ENCODE measurements around the gene DIP2A.

Gene DIP2A

DNA sequence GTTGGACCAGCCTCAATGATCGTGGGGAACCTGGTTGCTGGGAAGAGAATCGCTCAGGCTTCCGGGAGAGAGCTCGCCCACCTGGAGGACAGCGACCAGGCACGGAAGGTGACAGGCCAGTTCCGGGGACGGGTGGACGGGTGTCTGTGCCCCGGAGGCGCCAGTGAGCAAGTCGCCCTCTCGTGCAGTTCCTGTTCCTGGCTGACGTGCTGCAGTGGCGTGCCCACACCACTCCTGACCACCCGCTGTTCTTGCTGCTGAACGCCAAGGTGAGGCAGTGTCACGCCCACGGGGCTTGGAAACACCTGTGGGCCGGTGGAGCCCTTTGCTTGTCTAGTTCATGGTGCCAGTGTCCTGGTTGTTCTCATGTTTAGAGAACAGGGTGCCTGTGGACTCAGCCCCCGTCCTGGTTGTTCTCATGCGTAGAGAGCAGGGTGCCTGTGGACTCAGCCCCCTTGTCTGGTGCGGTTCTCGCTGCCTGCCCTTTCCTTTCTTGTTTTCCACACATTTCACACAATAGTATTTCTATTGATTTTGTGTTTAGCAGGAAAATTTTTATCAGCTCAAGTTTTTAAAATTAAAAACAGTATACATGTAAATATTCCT, 93.0 kb downstream of the DIP2A start:
- WGBS: 95% methylated on average over 21 of the region's 24 CpGs
- Histone ChIP-seq H2BK15ac (ENCODE audit: low read depth, poor library complexity, severe bottlenecking) (no peak overlapping the region), H3K14ac (ENCODE audit: low read length in 2 of 2) (peak overlapping the region in 1 of 2 experiments; percentile 4), H3K4ac (ENCODE audit: low read depth in 1 of 2, low read length in 2 of 2) (no peak overlapping the region), H2AFZ (ENCODE audit: low read depth, low read length) (no peak overlapping the region), H3K27me3 (ENCODE audit: control insufficient read depth in 1 of 2, insufficient read depth in 1 of 2, low read length in 2 of 2) (no peaks in the 10 kb centered on the region), H2AK5ac (ENCODE audit: low read length, severe bottlenecking) (no peak overlapping the region), H4K8ac (ENCODE audit: low read length) (no peak overlapping the region), H3K23ac (ENCODE audit: low read length in 2 of 2) (no peak overlapping the region), H2BK12ac (ENCODE audit: low read length in 2 of 2) (no peak overlapping the region), H3K9ac (ENCODE audit: low read length) (no peak overlapping the region), H3K4me3 (ENCODE audit: insufficient read depth in 1 of 2, low read depth in 1 of 2, low read length in 2 of 2) (no peak overlapping the region), H3K27ac (ENCODE audit: low read length, poor library complexity, severe bottlenecking) (no peak overlapping the region), H2BK120ac (ENCODE audit: low read depth, low read length) (no peak overlapping the region), H4K91ac (ENCODE audit: low read length) (no peak overlapping the region), H3K36me3 (ENCODE audit: control insufficient read depth in 1 of 2, insufficient read depth in 2 of 2, low read depth in 1 of 2, low read length in 2 of 2) (peaks cover 62 to 89% of the 10 kb centered on the region in 2 experiments), H3K4me2 (ENCODE audit: low read length, poor library complexity, severe bottlenecking) (no peak overlapping the region), H3K4me1 (ENCODE audit: control insufficient read depth, insufficient read depth, low read depth, low read length) (no peaks in the 10 kb centered on the region), H3K18ac (ENCODE audit: low read depth in 1 of 2, low read length in 2 of 2) (no peak overlapping the region), H2BK5ac (ENCODE audit: low read depth, low read length, poor library complexity, severe bottlenecking) (no peak overlapping the region), H3K9me3 (ENCODE audit: control insufficient read depth, low read length) (no peaks in the 10 kb centered on the region), H3K79me1 (replicated peaks; ENCODE audit: low read length, poor library complexity, severe bottlenecking) (peaks cover 3% of the 10 kb centered on the region)
- DNase-seq: no peak

DNA sequence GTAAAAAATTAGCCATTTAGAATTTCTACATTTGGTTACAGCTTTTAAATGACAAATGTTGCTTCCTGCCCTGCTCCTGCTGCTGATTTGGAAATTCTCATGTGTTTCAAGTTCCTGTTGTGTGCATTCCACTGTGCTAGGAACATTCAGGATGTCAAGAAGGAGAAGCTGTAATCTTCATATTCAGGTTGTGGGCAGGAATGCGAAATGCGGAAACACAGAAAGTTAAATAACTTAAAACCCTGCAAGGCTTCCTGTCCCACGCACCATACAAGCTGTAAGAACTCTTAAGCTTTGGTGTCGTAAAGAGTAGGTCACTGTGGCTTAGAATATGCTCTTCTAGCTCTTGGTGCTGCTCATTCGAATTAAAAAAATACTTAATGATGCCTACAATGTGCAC, 93.6 kb downstream of the DIP2A start:
- no peak overlapping the region for H2BK12ac ChIP-seq (ENCODE audit: low read length in 2 of 2)
- DNase-seq: no peak
- WGBS: 97% methylated on average over 3 of the region's 5 CpGs
- no peak overlapping the region for H4K91ac ChIP-seq (ENCODE audit: low read length)
- no peak overlapping the region for H3K27ac ChIP-seq (ENCODE audit: low read length, poor library complexity, severe bottlenecking)
- H3K4me3 ChIP-seq (ENCODE audit: insufficient read depth in 1 of 2, low read depth in 1 of 2, low read length in 2 of 2): no peak overlapping the region
- no peak overlapping the region for H3K23ac ChIP-seq (ENCODE audit: low read length in 2 of 2)
- H3K36me3 ChIP-seq (ENCODE audit: control insufficient read depth in 1 of 2, insufficient read depth in 2 of 2, low read depth in 1 of 2, low read length in 2 of 2): peaks cover 65 to 89% of the 10 kb centered on the region in 2 experiments
- H2AK5ac ChIP-seq (ENCODE audit: low read length, severe bottlenecking): no peak overlapping the region
- H3K9ac ChIP-seq (ENCODE audit: low read length): no peak overlapping the region
- H2BK5ac ChIP-seq (ENCODE audit: low read depth, low read length, poor library complexity, severe bottlenecking): no peak overlapping the region
- H3K4me1 ChIP-seq (ENCODE audit: control insufficient read depth, insufficient read depth, low read depth, low read length): no peaks in the 10 kb centered on the region
- H4K8ac ChIP-seq (ENCODE audit: low read length): no peak overlapping the region
- H3K4me2 ChIP-seq (ENCODE audit: low read length, poor library complexity, severe bottlenecking): no peak overlapping the region
- H2BK15ac ChIP-seq (ENCODE audit: low read depth, poor library complexity, severe bottlenecking): no peak overlapping the region
- no peak overlapping the region for H3K14ac ChIP-seq (ENCODE audit: low read length in 2 of 2)
- no peaks in the 10 kb centered on the region for H3K27me3 ChIP-seq (ENCODE audit: control insufficient read depth in 1 of 2, insufficient read depth in 1 of 2, low read length in 2 of 2)
- H3K18ac ChIP-seq (ENCODE audit: low read depth in 1 of 2, low read length in 2 of 2): no peak overlapping the region
- no peak overlapping the region for H2AFZ ChIP-seq (ENCODE audit: low read depth, low read length)
- no peak overlapping the region for H3K4ac ChIP-seq (ENCODE audit: low read depth in 1 of 2, low read length in 2 of 2)
- H3K9me3 ChIP-seq (ENCODE audit: control insufficient read depth, low read length): no peaks in the 10 kb centered on the region
- H3K79me1 ChIP-seq (replicated peaks; ENCODE audit: low read length, poor library complexity, severe bottlenecking): peaks cover 5% of the 10 kb centered on the region
- H2BK120ac ChIP-seq (ENCODE audit: low read depth, low read length): no peak overlapping the region

DNA sequence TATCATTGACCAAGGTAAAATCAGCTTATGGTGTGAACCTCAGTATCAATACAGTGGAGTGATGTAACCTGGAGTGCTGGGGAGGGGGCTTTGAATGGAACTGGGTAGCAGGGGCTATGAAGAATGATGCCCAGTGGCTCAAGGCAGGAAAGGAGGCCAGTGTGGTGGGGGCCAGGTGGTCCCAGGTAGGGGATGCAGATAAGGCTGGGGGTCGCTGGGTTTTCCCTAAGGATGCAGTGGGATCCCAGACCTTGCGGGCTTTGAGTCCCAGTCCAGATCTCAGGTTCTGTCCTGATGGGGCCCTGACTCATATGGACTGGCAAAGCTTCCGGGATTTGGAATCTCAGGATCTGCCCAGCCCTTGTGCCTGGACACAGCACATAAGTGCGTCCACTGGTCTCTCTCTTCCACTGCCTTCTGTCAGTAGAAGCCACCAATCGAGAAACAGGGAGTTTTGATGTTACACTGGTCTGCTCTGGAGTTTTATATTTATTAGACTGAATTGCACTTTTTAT, 94.2 kb downstream of the DIP2A start:
- Histone ChIP-seq H2AK5ac (ENCODE audit: low read length, severe bottlenecking) (no peak overlapping the region), H4K8ac (ENCODE audit: low read length) (no peak overlapping the region), H3K9me3 (ENCODE audit: control insufficient read depth, low read length) (no peaks in the 10 kb centered on the region), H3K36me3 (ENCODE audit: control insufficient read depth in 1 of 2, insufficient read depth in 2 of 2, low read depth in 1 of 2, low read length in 2 of 2) (peaks cover 67 to 90% of the 10 kb centered on the region in 2 experiments), H3K79me1 (replicated peaks; ENCODE audit: low read length, poor library complexity, severe bottlenecking) (peaks cover 5% of the 10 kb centered on the region), H3K4me1 (ENCODE audit: control insufficient read depth, insufficient read depth, low read depth, low read length) (no peaks in the 10 kb centered on the region), H2BK120ac (ENCODE audit: low read depth, low read length) (no peak overlapping the region), H3K4ac (ENCODE audit: low read depth in 1 of 2, low read length in 2 of 2) (no peak overlapping the region), H3K27me3 (ENCODE audit: control insufficient read depth in 1 of 2, insufficient read depth in 1 of 2, low read length in 2 of 2) (no peaks in the 10 kb centered on the region), H2BK15ac (ENCODE audit: low read depth, poor library complexity, severe bottlenecking) (no peak overlapping the region), H3K27ac (ENCODE audit: low read length, poor library complexity, severe bottlenecking) (no peak overlapping the region), H3K4me3 (ENCODE audit: insufficient read depth in 1 of 2, low read depth in 1 of 2, low read length in 2 of 2) (no peak overlapping the region), H3K14ac (ENCODE audit: low read length in 2 of 2) (no peak overlapping the region), H2AFZ (ENCODE audit: low read depth, low read length) (no peak overlapping the region), H2BK5ac (ENCODE audit: low read depth, low read length, poor library complexity, severe bottlenecking) (no peak overlapping the region), H4K91ac (ENCODE audit: low read length) (no peak overlapping the region), H3K9ac (ENCODE audit: low read length) (no peak overlapping the region), H3K18ac (ENCODE audit: low read depth in 1 of 2, low read length in 2 of 2) (no peak overlapping the region), H3K4me2 (ENCODE audit: low read length, poor library complexity, severe bottlenecking) (no peak overlapping the region), H3K23ac (ENCODE audit: low read length in 2 of 2) (no peak overlapping the region), H2BK12ac (ENCODE audit: low read length in 2 of 2) (no peak overlapping the region)
- WGBS: 94% methylated on average over 4 of the region's 5 CpGs
- DNase-seq: no peak

DNA sequence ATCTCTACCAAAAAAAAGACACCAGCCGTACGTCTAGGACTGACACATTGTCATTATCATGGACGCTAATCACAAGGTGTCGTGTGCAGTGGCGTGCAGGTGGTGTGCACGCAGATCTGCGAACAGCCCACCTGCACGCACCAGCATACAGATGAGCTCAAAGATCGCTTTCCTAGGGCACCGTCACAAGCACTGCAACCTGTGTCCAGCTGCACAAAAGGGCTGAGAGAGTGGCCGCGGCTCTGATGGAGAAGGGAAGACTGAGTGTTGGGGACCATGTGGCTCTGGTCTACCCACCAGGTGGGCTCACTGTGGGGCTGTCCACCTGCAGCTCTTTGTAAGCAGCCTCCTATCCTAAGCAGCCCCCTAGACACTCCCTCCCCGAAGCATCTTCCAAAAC, 95.3 kb downstream of the DIP2A start:
- no peak overlapping the region for H3K4me3 ChIP-seq (ENCODE audit: insufficient read depth in 1 of 2, low read depth in 1 of 2, low read length in 2 of 2)
- no peak overlapping the region for H3K27ac ChIP-seq (ENCODE audit: low read length, poor library complexity, severe bottlenecking)
- no peak overlapping the region for H2BK15ac ChIP-seq (ENCODE audit: low read depth, poor library complexity, severe bottlenecking)
- H3K27me3 ChIP-seq (ENCODE audit: control insufficient read depth in 1 of 2, insufficient read depth in 1 of 2, low read length in 2 of 2): no peaks in the 10 kb centered on the region
- no peak overlapping the region for H4K91ac ChIP-seq (ENCODE audit: low read length)
- no peak overlapping the region for H2BK120ac ChIP-seq (ENCODE audit: low read depth, low read length)
- H3K9ac ChIP-seq (ENCODE audit: low read length): no peak overlapping the region
- H3K36me3 ChIP-seq (ENCODE audit: control insufficient read depth in 1 of 2, insufficient read depth in 2 of 2, low read depth in 1 of 2, low read length in 2 of 2): peaks cover 68 to 89% of the 10 kb centered on the region in 2 experiments
- no peak overlapping the region for H3K4me2 ChIP-seq (ENCODE audit: low read length, poor library complexity, severe bottlenecking)
- H3K4ac ChIP-seq (ENCODE audit: low read depth in 1 of 2, low read length in 2 of 2): no peak overlapping the region
- 98% methylated on average over 11 of the region's 13 CpGs for WGBS
- H2BK12ac ChIP-seq (ENCODE audit: low read length in 2 of 2): no peak overlapping the region
- no peaks in the 10 kb centered on the region for H3K4me1 ChIP-seq (ENCODE audit: control insufficient read depth, insufficient read depth, low read depth, low read length)
- H2BK5ac ChIP-seq (ENCODE audit: low read depth, low read length, poor library complexity, severe bottlenecking): no peak overlapping the region
- H3K18ac ChIP-seq (ENCODE audit: low read depth in 1 of 2, low read length in 2 of 2): no peak overlapping the region
- H3K14ac ChIP-seq (ENCODE audit: low read length in 2 of 2): no peak overlapping the region
- no peak overlapping the region for H2AK5ac ChIP-seq (ENCODE audit: low read length, severe bottlenecking)
- H2AFZ ChIP-seq (ENCODE audit: low read depth, low read length): no peak overlapping the region
- no peak overlapping the region for H3K23ac ChIP-seq (ENCODE audit: low read length in 2 of 2)
- DNase-seq: no peak
- no peak overlapping the region for H4K8ac ChIP-seq (ENCODE audit: low read length)
- peaks cover 2% of the 10 kb centered on the region for H3K79me1 ChIP-seq (replicated peaks; ENCODE audit: low read length, poor library complexity, severe bottlenecking)
- H3K9me3 ChIP-seq (ENCODE audit: control insufficient read depth, low read length): no peaks in the 10 kb centered on the region

All from mesenchymal stem cell (in vitro differentiated cells and primary cell).